Caco-2 (cell line): ENCODE measurements around the gene DOK3. TPM values are rescaled to one million over a fixed set of nuclear protein-coding genes. Genes with fewer than 3 reads are reported as not detected.

Source experiments
- BruUV-seq: library from RNA; stranded (reverse); fragments of 400-500 nt; replicated peaks from 2 replicates; lab custom pipeline; 2021; lab: Mats Ljungman, UMichigan
- CTCF ChIA-PET: fragments of 300-600 bp; sonication (Branson Sonifier 250); formaldehyde crosslinking; loops from one replicate; lab custom pipeline; 2022; ENCODE audit warnings: antibody characterized with exemption; lab: Charles Lee
- POLR2A ChIA-PET: fragments of 300-600 bp; sonication (Branson Sonifier 250); formaldehyde crosslinking; loops from one replicate; lab custom pipeline; 2022; ENCODE audit warnings: antibody characterized with exemption; lab: Charles Lee
- DNase-seq, 2 experiments: peaks; one replicate each; pipeline versions ENCODE4 v3.0.0 to v3.0.0-alpha.2; 2020 to 2022
- H3K27me3 ChIP-seq: replicated peaks from 2 replicates; pipeline ENCODE4 v1.6.0; 2011; ENCODE audit warnings: low read length; ENCODE audit not compliant: control insufficient read depth, insufficient read depth
- H3K36me3 ChIP-seq: 2 replicates; pipeline ENCODE4 v1.5.1; 2011; ENCODE audit warnings: low read length; ENCODE audit not compliant: control insufficient read depth, insufficient read depth
- H3K4me1 ChIP-seq: fragments of 250-450 bp; sonication (Bioruptor Pico); 2 replicates; pipeline ENCODE4 v1.5.1; 2020; ENCODE audit warnings: mild to moderate bottlenecking
- H3K4me3 ChIP-seq: 2 replicates; pipeline ENCODE4 v1.5.1; 2011; ENCODE audit warnings: low read depth, mild to moderate bottlenecking, control low read depth, low read length
- H3K9me3 ChIP-seq: fragments of 250-450 bp; sonication (Bioruptor Pico); 2 replicates; pipeline ENCODE4 v1.5.1; 2020; ENCODE audit warnings: mild to moderate bottlenecking, moderate library complexity
- H3K27ac Mint-ChIP-seq: one replicate; pipeline ENCODE4 v1.8.0; 2022; ENCODE audit warnings: mixed read lengths; ENCODE audit not compliant: unreplicated experiment
- H3K27me3 Mint-ChIP-seq: one replicate; pipeline ENCODE4 v1.8.0; 2022; ENCODE audit warnings: mixed read lengths; ENCODE audit not compliant: insufficient read depth, unreplicated experiment
- H3K36me3 Mint-ChIP-seq: one replicate; pipeline ENCODE4 v1.8.0; 2022; ENCODE audit warnings: mild to moderate bottlenecking, mixed read lengths; ENCODE audit not compliant: insufficient read depth, unreplicated experiment
- H3K4me1 Mint-ChIP-seq: one replicate; pipeline ENCODE4 v1.8.0; 2022; ENCODE audit warnings: low read depth, mixed read lengths; ENCODE audit not compliant: unreplicated experiment
- H3K4me3 Mint-ChIP-seq: one replicate; pipeline ENCODE4 v1.8.0; 2022; ENCODE audit warnings: mild to moderate bottlenecking, moderate library complexity, mixed read lengths; ENCODE audit not compliant: unreplicated experiment
- H3K9me3 Mint-ChIP-seq: one replicate; pipeline ENCODE4 v1.8.0; 2022; ENCODE audit warnings: mixed read lengths; ENCODE audit not compliant: unreplicated experiment
- intact Hi-C: fragments of 100-400 bp; cut with micrococcal nuclease; formaldehyde crosslinking; loops from one replicate; pipeline ENCODE4 v1.10.0; 2022; ENCODE audit not compliant: unreplicated experiment
- total RNA-seq: library from RNA; stranded (reverse); gene quantifications from 2 replicates; pipeline ENCODE4 v1.2.3, GENCODE V29; 2022
- TF ChIP-seq, protein P1 (sequence below), 2 experiments: fragments of 200-600 bp in 1 of 2; IDR thresholded peaks; 1 replicate in 1 of 2; 2 replicates in 1 of 2; pipeline versions ENCODE4 v1.5.1 to v1.8.0; 2011 to 2022; ENCODE audit warnings: antibody characterized with exemption in 1 of 2, control low read depth in 1 of 2, inconsistent platforms in 1 of 2, low read depth in 1 of 2, low read length in 1 of 2, mild to moderate bottlenecking in 1 of 2, moderate library complexity in 1 of 2; ENCODE audit not compliant: insufficient read depth in 1 of 2, severe bottlenecking in 1 of 2, unreplicated experiment in 1 of 2

The DOK3 gene
- total RNA-seq, 1 experiment from 2014 or later, result 7.9 TPM

DNA sequence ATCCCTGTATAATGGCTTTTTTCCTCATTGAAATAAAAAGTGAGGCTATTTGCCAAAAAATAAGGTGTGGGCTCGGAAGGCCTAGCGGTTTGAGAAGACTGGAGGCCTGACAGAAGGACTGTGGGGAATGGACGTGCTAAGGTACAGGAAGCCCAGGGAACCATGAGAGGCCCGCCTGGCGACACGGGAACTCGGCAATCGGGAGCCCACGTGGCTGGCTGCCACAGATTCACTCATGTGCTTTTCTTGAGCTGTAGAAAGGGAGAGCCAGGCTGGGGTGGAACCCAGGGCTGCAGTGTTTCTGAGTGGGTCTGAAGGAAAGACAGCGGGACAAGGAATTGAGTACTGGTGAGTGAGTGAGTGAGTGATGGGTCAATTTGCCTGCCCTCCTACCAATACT is 19.0 kb upstream of the DOK3 start:
- H3K9me3 Mint-ChIP-seq, result no peaks in the 10 kb centered on the region
- no peak for DNase-seq
- Histone ChIP-seq H3K4me3 (no peak overlapping the region), H3K36me3 (peaks cover 12% of the 10 kb centered on the region), H3K9me3 (no peaks in the 10 kb centered on the region), H3K27me3 (no peaks in the 10 kb centered on the region), H3K4me1 (no peaks in the 10 kb centered on the region)
- no peaks in the 10 kb centered on the region for H3K27me3 Mint-ChIP-seq
- no TSS peak for BruUV-seq
- ChIA-PET CTCF (no interaction called here), POLR2A (no interaction called here)
- TF ChIP-seq, protein P1, sequence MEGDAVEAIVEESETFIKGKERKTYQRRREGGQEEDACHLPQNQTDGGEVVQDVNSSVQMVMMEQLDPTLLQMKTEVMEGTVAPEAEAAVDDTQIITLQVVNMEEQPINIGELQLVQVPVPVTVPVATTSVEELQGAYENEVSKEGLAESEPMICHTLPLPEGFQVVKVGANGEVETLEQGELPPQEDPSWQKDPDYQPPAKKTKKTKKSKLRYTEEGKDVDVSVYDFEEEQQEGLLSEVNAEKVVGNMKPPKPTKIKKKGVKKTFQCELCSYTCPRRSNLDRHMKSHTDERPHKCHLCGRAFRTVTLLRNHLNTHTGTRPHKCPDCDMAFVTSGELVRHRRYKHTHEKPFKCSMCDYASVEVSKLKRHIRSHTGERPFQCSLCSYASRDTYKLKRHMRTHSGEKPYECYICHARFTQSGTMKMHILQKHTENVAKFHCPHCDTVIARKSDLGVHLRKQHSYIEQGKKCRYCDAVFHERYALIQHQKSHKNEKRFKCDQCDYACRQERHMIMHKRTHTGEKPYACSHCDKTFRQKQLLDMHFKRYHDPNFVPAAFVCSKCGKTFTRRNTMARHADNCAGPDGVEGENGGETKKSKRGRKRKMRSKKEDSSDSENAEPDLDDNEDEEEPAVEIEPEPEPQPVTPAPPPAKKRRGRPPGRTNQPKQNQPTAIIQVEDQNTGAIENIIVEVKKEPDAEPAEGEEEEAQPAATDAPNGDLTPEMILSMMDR (IDR thresholded peaks at IDR 0.05; ENCODE audit: insufficient read depth in 1 of 2, low read depth in 1 of 2, low read length in 1 of 2, severe bottlenecking in 1 of 2, unreplicated experiment in 1 of 2), result no peak
- intact Hi-C loops, result no loop called here
- H3K27ac Mint-ChIP-seq, result no peak overlapping the region
- H3K36me3 Mint-ChIP-seq, result peaks cover 40% of the 10 kb centered on the region
- no peaks in the 10 kb centered on the region for H3K4me1 Mint-ChIP-seq
- no peak overlapping the region for H3K4me3 Mint-ChIP-seq

DNA sequence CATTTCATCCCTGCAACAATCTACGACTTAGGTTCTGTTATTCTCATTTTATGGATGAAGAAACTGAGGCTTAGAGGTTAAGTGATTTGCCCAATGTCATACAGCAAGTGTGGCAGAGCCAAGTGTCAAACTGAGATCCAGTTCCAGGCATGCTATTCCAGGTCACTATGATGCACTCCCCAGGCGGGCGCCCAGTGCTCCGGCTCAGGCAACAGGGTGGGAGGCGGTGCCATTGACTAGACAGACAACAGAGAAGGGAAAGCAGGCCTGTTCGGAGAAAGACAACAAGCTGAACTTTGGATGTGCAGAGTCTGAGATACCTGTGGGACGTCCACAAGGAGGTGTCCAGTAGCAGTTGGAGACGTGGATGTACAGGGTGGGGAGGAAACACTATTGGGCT is 18.0 kb upstream of the DOK3 start:
- CTCF ChIA-PET, result no interaction called here
- BruUV-seq, result no TSS peak
- H3K4me3 Mint-ChIP-seq, result no peak overlapping the region

DNA sequence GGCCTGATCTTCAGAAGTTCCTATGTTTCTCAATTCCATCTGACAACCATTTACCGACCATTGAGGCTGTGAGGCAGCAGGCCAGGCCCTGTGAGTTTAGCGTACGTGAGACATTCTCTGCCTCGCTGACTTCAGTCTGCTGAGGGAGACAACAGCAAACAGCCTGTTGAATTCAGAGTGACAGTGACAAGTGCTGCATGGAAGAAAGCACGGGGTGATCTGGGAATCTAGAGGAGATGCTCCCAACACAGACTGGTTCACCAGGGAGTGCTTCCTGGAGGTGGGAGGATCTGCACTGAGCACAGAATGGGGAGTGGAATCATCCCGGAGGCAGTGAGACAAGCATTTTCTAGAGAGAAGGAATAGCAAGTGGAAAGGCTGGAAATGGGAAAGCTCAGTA is 17.2 kb upstream of the DOK3 start:
- H3K36me3 Mint-ChIP-seq, result peaks cover 35% of the 10 kb centered on the region
- no peaks in the 10 kb centered on the region for H3K27me3 Mint-ChIP-seq
- no peaks in the 10 kb centered on the region for H3K4me1 Mint-ChIP-seq
- no TSS peak for BruUV-seq
- ChIA-PET POLR2A (no interaction called here), CTCF (no interaction called here)
- Histone ChIP-seq H3K27me3 (no peaks in the 10 kb centered on the region), H3K9me3 (no peaks in the 10 kb centered on the region), H3K36me3 (peaks cover 12% of the 10 kb centered on the region), H3K4me1 (no peaks in the 10 kb centered on the region), H3K4me3 (no peak overlapping the region)
- TF ChIP-seq, protein P1 (IDR thresholded peaks at IDR 0.05; ENCODE audit: insufficient read depth in 1 of 2, low read depth in 1 of 2, low read length in 1 of 2, severe bottlenecking in 1 of 2, unreplicated experiment in 1 of 2), result no peak
- no peak overlapping the region for H3K27ac Mint-ChIP-seq
- no peaks in the 10 kb centered on the region for H3K9me3 Mint-ChIP-seq
- DNase-seq, result peak in 1 of 2 experiments; percentile 11
- intact Hi-C loops, result no loop called here
- no peak overlapping the region for H3K4me3 Mint-ChIP-seq

More for the DNA sequence above, 18.0 kb upstream of the DOK3 start:
- DNase-seq, result peak in 1 of 2 experiments; percentile 25
- Mint-ChIP-seq H3K36me3 (peaks cover 38% of the 10 kb centered on the region), H3K27me3 (no peaks in the 10 kb centered on the region), H3K27ac (no peak overlapping the region), H3K4me1 (no peaks in the 10 kb centered on the region), H3K9me3 (no peaks in the 10 kb centered on the region)
- no peaks in the 10 kb centered on the region for H3K9me3 ChIP-seq
- POLR2A ChIA-PET, result no interaction called here
- no peak overlapping the region for H3K4me3 ChIP-seq
- TF ChIP-seq, protein P1 (IDR thresholded peaks at IDR 0.05; ENCODE audit: insufficient read depth in 1 of 2, low read depth in 1 of 2, low read length in 1 of 2, severe bottlenecking in 1 of 2, unreplicated experiment in 1 of 2), result no peak
- no peaks in the 10 kb centered on the region for H3K4me1 ChIP-seq
- no peaks in the 10 kb centered on the region for H3K27me3 ChIP-seq
- peaks cover 10% of the 10 kb centered on the region for H3K36me3 ChIP-seq
- intact Hi-C loops, result no loop called here
